GM12864 (cell line): ENCODE data around the gene MBNL2.

Experiments used
- DNase-seq: peaks from one replicate; pipeline ENCODE4 v3.0.0-alpha.2; 2011; ENCODE audit warnings: low read depth
- H3K4me3 ChIP-seq: 2 replicates; pipeline ENCODE4 v1.5.1; 2011; ENCODE audit warnings: mild to moderate bottlenecking, low read depth, low read length, control low read depth
- TF ChIP-seq, protein P1 (sequence below): IDR thresholded peaks from 2 replicates; pipeline ENCODE4 v1.5.1; 2011; ENCODE audit warnings: low read depth, mild to moderate bottlenecking, moderate library complexity, low read length, control low read depth, inconsistent platforms; ENCODE audit errors: missing control alignments

MBNL2 gene

DNA sequence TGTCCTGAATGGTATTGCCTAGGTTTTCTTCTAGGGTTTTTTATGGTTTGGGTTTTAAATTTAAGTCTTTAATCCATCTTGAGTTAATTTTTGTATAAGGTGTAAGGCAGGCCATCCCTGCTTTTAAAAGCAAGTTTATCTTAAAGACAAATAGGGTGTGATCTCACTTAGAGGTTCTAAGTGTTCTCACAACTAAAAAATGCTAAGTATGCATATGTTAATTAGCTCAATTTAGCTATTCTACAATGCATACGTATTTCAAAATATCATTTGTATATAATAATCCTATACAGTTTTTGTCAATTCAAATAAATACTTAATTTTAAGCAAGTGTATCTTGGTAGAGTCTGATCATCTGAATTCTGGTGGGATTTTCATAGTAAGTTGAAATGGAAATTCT, 50.4 kb downstream of the MBNL2 start:
- no peak overlapping the region for H3K4me3 ChIP-seq
- TF ChIP-seq, protein P1, sequence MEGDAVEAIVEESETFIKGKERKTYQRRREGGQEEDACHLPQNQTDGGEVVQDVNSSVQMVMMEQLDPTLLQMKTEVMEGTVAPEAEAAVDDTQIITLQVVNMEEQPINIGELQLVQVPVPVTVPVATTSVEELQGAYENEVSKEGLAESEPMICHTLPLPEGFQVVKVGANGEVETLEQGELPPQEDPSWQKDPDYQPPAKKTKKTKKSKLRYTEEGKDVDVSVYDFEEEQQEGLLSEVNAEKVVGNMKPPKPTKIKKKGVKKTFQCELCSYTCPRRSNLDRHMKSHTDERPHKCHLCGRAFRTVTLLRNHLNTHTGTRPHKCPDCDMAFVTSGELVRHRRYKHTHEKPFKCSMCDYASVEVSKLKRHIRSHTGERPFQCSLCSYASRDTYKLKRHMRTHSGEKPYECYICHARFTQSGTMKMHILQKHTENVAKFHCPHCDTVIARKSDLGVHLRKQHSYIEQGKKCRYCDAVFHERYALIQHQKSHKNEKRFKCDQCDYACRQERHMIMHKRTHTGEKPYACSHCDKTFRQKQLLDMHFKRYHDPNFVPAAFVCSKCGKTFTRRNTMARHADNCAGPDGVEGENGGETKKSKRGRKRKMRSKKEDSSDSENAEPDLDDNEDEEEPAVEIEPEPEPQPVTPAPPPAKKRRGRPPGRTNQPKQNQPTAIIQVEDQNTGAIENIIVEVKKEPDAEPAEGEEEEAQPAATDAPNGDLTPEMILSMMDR: no peak
- no peak for DNase-seq

DNA sequence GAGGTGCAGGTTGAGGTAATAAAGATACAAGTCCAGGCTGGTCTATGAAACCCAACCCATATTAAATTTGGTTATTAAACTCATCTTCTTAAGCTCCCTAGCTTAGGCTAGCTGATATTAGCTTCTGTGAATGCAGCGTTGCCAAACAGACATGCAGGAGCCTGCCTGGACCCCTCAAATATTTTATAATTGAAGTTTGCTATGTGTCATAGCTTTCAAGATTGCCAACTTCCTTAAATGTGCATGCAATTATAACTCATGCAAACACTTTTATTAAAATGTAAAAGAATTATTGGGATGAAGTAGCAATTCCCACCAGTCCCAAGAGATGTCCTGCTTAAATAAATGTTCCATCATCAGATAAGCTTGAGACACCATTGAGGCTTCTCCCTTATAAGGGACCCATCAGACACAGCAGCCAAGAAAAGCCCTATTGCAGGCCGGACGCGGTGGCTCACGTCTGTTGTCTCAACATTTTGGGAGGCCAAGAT, 51.3 kb downstream of the MBNL2 start:
- TF ChIP-seq, protein P1: no peak
- no peak for DNase-seq
- no peak overlapping the region for H3K4me3 ChIP-seq

DNA sequence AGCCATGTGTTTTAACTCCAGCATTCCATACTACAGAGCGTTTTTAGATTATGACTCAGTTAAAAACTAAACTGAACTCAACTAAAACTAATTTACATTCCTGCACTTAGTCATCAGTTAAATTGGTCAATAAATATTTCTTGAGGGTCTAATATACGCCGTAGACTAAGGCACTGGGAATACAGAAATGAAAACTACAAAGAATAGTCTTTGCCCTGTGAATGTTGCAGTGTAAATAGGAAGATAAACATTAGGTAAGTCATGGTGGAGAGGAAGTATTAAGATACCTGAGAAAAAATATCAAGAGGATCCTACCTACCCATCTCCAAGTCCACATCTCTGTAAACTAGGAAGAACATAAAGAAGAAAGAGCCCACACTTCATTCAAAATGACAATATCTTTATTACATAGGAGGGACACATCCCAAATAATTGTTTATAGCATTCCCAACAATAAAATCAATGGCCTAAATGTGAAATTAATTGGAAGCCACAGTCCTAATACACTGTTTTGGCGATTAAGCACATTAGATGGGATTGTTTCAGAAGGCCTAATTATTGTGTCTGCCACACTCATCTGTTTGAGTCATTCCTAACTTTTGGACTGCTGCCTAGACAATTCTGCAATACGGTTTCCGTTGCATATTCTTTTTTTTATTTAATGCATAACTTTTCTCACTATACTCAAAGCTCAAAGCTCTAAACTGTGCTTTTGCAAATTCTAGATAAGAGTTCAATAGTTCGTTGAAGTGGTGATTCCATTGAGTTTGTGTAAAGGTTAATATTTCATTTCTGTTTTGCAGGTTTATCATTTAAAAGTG, 52.9 kb downstream of the MBNL2 start:
- no peak for DNase-seq
- TF ChIP-seq, protein P1: no peak
- no peak overlapping the region for H3K4me3 ChIP-seq

DNA sequence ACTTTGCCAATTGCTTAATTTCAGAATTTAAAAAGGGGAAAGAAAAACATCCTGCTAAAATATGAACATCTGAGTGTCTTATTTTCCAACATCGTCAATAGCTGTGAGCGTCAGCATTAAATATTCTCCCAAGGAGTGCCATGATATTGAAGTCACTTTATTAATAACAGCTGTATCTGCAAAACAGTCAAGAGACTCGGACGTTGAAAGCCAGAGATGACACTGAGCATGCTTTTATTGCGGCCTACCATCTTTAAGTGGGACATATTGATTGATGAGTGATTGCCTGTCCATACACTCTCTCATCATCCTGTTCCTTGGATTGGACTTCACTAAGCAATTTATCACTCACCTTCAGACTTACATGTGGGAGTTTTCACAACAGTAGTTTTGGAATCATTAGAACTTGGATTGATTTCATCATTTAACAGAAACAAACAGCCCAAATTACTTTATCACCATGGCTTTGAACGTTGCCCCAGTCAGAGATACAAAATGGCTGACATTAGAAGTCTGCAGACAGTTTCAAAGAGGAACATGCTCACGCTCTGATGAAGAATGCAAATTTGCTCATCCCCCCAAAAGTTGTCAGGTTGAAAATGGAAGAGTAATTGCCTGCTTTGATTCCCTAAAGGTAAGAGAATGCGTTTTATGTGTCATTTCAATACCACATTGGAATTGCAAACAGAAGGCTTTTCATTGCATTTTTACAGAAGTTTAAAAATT, 53.8 kb downstream of the MBNL2 start:
- H3K4me3 ChIP-seq: no peak overlapping the region
- TF ChIP-seq, protein P1: no peak
- no peak for DNase-seq

DNA sequence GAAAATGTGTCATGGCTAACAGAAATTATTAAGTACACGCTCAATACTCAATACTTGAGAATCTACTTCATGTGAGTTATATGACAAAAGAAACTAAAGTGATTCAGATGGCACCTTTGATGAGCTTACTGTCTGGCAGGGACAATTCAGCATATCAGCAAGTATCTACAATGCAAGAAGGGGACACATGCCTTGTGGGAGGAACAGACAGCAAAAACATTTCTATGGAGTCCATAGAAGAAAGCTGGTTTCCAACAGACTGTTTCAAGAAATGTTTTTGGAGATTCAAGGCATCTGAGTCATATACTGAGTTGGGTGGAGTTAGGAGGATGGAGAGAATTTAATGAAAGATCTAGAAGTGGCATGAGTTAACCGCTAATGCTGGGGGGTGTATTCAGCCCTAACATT, 54.7 kb downstream of the MBNL2 start:
- TF ChIP-seq, protein P1: no peak
- H3K4me3 ChIP-seq: no peak overlapping the region
- DNase-seq: no peak

DNA sequence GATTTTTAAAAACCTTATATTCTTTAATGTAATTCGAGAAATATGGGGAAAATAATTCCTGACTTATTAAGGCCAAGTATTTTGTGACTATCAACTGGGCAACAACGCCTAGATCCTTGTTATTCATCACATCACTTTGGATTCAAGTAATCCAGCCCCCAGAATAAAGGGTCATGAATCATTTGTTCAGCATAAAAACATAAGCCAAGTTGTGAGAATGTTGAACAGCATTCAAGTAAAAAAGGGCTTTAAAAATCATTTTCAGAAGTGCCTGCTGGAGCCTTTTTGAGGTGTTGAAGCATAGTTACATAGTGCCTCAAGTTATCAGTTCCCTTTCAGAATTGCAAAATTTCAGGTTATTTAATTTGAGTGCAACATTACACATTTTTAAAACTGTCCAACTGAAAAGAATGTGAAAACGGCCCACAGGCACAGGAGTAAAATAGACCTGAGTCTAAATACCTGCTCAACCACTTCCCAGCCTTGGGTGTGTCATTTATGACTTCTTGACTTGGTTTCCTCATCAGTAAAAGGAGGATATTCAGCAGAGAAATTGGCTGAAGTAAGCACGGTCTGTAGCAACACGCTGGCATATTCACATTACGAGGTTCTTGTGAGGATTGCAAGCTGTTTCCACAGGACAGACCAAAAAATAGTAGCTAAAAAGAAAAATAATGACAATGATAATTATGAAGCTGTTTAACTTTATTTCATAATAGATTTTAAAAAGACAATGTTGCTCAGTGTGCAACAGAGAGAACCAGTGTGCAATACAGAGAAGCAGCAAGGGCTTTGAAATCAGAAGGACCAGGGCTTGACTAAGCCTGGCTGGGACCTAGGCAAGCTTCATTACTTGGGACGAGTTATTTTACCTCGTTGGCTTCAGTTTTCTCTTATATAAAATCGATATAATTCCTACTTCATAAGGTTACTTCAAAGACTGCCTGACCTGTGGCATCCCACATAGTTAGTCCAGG, 56.6 kb downstream of the MBNL2 start:
- no peak for DNase-seq
- TF ChIP-seq, protein P1: no peak
- H3K4me3 ChIP-seq: no peak overlapping the region
